ENCODE measurements around the gene HS3ST3B1.

DNA sequence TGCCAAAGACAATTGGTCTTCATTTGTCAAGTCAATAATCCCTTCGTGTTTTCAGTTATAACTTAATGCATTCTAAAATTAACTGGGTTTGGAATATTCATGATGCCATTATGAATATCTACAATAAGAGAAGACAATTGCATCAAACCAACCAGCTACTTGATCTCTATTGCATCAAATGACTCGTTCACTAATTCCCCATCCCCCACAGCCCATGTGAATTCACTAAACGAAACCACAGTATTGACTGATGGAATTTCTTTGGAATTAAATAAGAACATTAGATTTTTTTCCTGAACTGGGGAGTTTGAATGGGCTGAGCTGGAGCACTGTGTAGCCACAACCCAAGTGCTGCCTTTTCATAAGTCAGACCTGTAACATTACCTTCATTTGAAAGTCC is 65.3 kb downstream of the HS3ST3B1 start:
- TF ChIP-seq, protein P1, sequence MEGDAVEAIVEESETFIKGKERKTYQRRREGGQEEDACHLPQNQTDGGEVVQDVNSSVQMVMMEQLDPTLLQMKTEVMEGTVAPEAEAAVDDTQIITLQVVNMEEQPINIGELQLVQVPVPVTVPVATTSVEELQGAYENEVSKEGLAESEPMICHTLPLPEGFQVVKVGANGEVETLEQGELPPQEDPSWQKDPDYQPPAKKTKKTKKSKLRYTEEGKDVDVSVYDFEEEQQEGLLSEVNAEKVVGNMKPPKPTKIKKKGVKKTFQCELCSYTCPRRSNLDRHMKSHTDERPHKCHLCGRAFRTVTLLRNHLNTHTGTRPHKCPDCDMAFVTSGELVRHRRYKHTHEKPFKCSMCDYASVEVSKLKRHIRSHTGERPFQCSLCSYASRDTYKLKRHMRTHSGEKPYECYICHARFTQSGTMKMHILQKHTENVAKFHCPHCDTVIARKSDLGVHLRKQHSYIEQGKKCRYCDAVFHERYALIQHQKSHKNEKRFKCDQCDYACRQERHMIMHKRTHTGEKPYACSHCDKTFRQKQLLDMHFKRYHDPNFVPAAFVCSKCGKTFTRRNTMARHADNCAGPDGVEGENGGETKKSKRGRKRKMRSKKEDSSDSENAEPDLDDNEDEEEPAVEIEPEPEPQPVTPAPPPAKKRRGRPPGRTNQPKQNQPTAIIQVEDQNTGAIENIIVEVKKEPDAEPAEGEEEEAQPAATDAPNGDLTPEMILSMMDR (IDR thresholded peaks at IDR 0.05 in 4 of 5, conservative IDR thresholded peaks at IDR 0.05 in 1 of 5) = no peak
- no peak for TF ChIP-seq POLR2A (IDR thresholded peaks at IDR 0.05)
